GM23338 (cell line): ENCODE measurements around the gene TNFRSF1A. TPM values are rescaled to one million over a fixed set of nuclear protein-coding genes. Genes with fewer than 3 reads are reported as not detected.

Source experiments
- ATAC-seq: fragments of 200-7000 bp; cut with Tn5 transposase; 3 replicates; pipeline ENCODE4 v1.9.1; 2020
- DNase-seq: peaks from one replicate; pipeline ENCODE4 v3.0.0-alpha.2; 2015; ENCODE audit warnings: low spot score
- H2AFZ ChIP-seq: fragments of 200-600 bp; sonication (generic); 2 replicates; pipeline ENCODE4 v1.8.0; 2016; ENCODE audit warnings: antibody characterized with exemption, mild to moderate bottlenecking, moderate library complexity
- H3F3A ChIP-seq: fragments of 200-600 bp; sonication (generic); replicated peaks from 2 replicates; pipeline ENCODE4 v1.8.0; 2017; ENCODE audit warnings: antibody characterized with exemption, mixed run types, low read depth
- H3K27ac ChIP-seq: fragments of 200-600 bp; sonication (generic); 2 replicates; pipeline ENCODE4 v1.6.1; 2016; ENCODE audit warnings: low read depth
- H3K27me3 ChIP-seq: fragments of 200-600 bp; sonication (generic); 2 replicates; pipeline ENCODE4 v1.8.0; 2016; ENCODE audit warnings: mild to moderate bottlenecking, mixed run types, moderate library complexity; ENCODE audit not compliant: insufficient read depth
- H3K36me3 ChIP-seq: fragments of 200-600 bp; sonication (generic); 2 replicates; pipeline ENCODE4 v1.8.0; 2016; ENCODE audit warnings: mild to moderate bottlenecking; ENCODE audit not compliant: insufficient read depth
- H3K4me1 ChIP-seq: fragments of 200-600 bp; sonication (generic); 2 replicates; pipeline ENCODE4 v1.8.0; 2016; ENCODE audit warnings: mild to moderate bottlenecking, moderate library complexity; ENCODE audit not compliant: insufficient read depth
- H3K4me2 ChIP-seq: fragments of 200-600 bp; sonication (generic); 2 replicates; pipeline ENCODE4 v1.7.1; 2017; ENCODE audit warnings: mixed run types
- H3K4me3 ChIP-seq: fragments of 200-600 bp; sonication (generic); 2 replicates; pipeline ENCODE4 v1.6.1; 2016; ENCODE audit warnings: mixed run types
- H3K79me2 ChIP-seq: fragments of 200-600 bp; sonication (generic); replicated peaks from 2 replicates; pipeline ENCODE4 v1.8.0; 2017; ENCODE audit warnings: mild to moderate bottlenecking; ENCODE audit not compliant: insufficient read depth
- H3K9me2 ChIP-seq: fragments of 200-600 bp; sonication (generic); 2 replicates; pipeline ENCODE4 v1.8.0; 2017; ENCODE audit not compliant: insufficient read depth
- H4K20me1 ChIP-seq: fragments of 200-600 bp; sonication (generic); replicated peaks from 2 replicates; pipeline ENCODE4 v1.8.0; 2017; ENCODE audit warnings: mild to moderate bottlenecking; ENCODE audit not compliant: insufficient read depth
- H3K27ac Mint-ChIP-seq: 2 replicates; pipeline ENCODE4 v1.8.0; 2020; ENCODE audit warnings: inconsistent platforms, mild to moderate bottlenecking, moderate library complexity, mixed read lengths
- H3K27me3 Mint-ChIP-seq: 3 replicates; pipeline ENCODE4 v1.8.0; 2022; ENCODE audit warnings: low read depth, mild to moderate bottlenecking, moderate library complexity, mixed read lengths, inconsistent platforms; ENCODE audit not compliant: insufficient read depth, poor library complexity
- H3K36me3 Mint-ChIP-seq: 3 replicates; pipeline ENCODE4 v1.8.0; 2021; ENCODE audit warnings: low read depth, mild to moderate bottlenecking, inconsistent platforms, moderate library complexity, mixed read lengths
- H3K4me1 Mint-ChIP-seq: 3 replicates; pipeline ENCODE4 v1.8.0; 2020; ENCODE audit warnings: mild to moderate bottlenecking, inconsistent platforms, mixed read lengths
- H3K4me3 Mint-ChIP-seq: 3 replicates; pipeline ENCODE4 v1.8.0; 2021; ENCODE audit warnings: moderate library complexity, mild to moderate bottlenecking, inconsistent platforms, mixed read lengths
- H3K9me3 Mint-ChIP-seq: 3 replicates; pipeline ENCODE4 v1.8.0; 2020; ENCODE audit warnings: moderate library complexity, mild to moderate bottlenecking, inconsistent platforms, mixed read lengths
- CREB1 ChIP-seq: fragments of 250-450 bp; sonication (Bioruptor Pico); IDR thresholded peaks from 2 replicates; pipeline ENCODE4 v1.5.0; 2020; ENCODE audit warnings: low read depth, mild to moderate bottlenecking, moderate library complexity
- EZH2 ChIP-seq: fragments of 200-600 bp; sonication (generic); IDR thresholded peaks from one replicate; pipeline ENCODE4 v1.8.0; 2017; ENCODE audit warnings: antibody characterized with exemption, mild to moderate bottlenecking, low read depth; ENCODE audit not compliant: unreplicated experiment
- EZH2phosphoT487 ChIP-seq: fragments of 200-600 bp; sonication (generic); IDR thresholded peaks from one replicate; pipeline ENCODE4 v1.8.1; 2018; ENCODE audit warnings: antibody characterized with exemption; ENCODE audit not compliant: unreplicated experiment
- JUNB ChIP-seq: IDR thresholded peaks from one replicate; pipeline ENCODE4 v1.6.1; 2016; ENCODE audit warnings: antibody characterized with exemption; ENCODE audit not compliant: unreplicated experiment
- NANOG ChIP-seq: IDR thresholded peaks from 2 replicates; pipeline ENCODE4 v1.6.1; 2016; ENCODE audit warnings: antibody characterized with exemption, borderline replicate concordance
- POLR2AphosphoS5 ChIP-seq: IDR thresholded peaks from 2 replicates; pipeline ENCODE4 v1.6.1; 2016; ENCODE audit warnings: antibody characterized with exemption, low read depth
- ZNF114 ChIP-seq: fragments of 250-450 bp; sonication (Bioruptor Pico); IDR thresholded peaks from 2 replicates; pipeline ENCODE4 v1.5.0; 2020; ENCODE audit warnings: mild to moderate bottlenecking, moderate library complexity
- ZNF331 ChIP-seq: fragments of 250-450 bp; sonication (Bioruptor Pico); IDR thresholded peaks from 2 replicates; pipeline ENCODE4 v1.5.0; 2020; ENCODE audit warnings: low read depth, mild to moderate bottlenecking, moderate library complexity
- polyA plus RNA-seq: library from polyadenylated mRNA; unstranded; fragments of >200 nt; fragmentation: Nextera tagmentation; extraction: Ambion mirVana; gene quantifications from 2 replicates; pipeline ENCODE4 v1.2.1, GENCODE V29; 2016
- total RNA-seq: library from RNA; depleted of rRNA; stranded (reverse); fragments of >200 nt; shearing (Covaris generic); gene quantifications from 2 replicates; pipeline ENCODE4 v1.2.3, GENCODE V29; 2014
- TF ChIP-seq, protein P1 (sequence below): IDR thresholded peaks from one replicate; pipeline ENCODE4 v1.6.1; 2018; ENCODE audit warnings: antibody characterized with exemption; ENCODE audit not compliant: unreplicated experiment
- TF ChIP-seq, protein P2 (sequence below), 2 experiments: fragments of 200-600 bp in 1 of 2; sonication (generic) in 1 of 2; conservative IDR thresholded peaks; 2 replicates each; pipeline versions ENCODE4 v1.5.1 to v1.6.1; 2016 to 2017; ENCODE audit warnings: antibody characterized with exemption in 2 of 2, low read depth in 2 of 2, mild to moderate bottlenecking in 2 of 2, moderate library complexity in 1 of 2
- TF ChIP-seq, protein P3 (sequence below): IDR thresholded peaks from 2 replicates; pipeline ENCODE4 v1.6.1; 2016; ENCODE audit warnings: antibody characterized with exemption

TNFRSF1A gene
- total and polyA plus RNA-seq, 2 experiments from 2014 or later, result 24.3 to 43.4 TPM

DNA sequence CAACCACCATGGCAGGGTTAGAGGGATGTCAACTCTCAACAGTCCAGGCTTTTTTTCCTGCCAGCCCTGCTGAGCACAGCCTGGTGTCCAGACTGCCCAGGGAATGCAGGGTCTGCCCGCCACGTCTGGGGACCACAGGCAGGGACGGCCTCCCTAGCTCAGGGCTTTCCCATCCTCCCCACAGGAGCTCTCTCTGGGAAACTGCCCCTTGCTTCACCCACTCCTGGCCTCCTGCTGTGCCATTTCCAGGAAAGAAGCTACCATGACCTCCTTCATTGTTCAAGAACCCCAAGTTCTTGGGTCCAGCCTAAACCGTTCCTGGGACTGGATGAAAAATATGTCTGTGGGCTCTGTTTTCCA is 28.7 kb upstream of the TNFRSF1A start (continued):
- TF ChIP-seq, protein P1, sequence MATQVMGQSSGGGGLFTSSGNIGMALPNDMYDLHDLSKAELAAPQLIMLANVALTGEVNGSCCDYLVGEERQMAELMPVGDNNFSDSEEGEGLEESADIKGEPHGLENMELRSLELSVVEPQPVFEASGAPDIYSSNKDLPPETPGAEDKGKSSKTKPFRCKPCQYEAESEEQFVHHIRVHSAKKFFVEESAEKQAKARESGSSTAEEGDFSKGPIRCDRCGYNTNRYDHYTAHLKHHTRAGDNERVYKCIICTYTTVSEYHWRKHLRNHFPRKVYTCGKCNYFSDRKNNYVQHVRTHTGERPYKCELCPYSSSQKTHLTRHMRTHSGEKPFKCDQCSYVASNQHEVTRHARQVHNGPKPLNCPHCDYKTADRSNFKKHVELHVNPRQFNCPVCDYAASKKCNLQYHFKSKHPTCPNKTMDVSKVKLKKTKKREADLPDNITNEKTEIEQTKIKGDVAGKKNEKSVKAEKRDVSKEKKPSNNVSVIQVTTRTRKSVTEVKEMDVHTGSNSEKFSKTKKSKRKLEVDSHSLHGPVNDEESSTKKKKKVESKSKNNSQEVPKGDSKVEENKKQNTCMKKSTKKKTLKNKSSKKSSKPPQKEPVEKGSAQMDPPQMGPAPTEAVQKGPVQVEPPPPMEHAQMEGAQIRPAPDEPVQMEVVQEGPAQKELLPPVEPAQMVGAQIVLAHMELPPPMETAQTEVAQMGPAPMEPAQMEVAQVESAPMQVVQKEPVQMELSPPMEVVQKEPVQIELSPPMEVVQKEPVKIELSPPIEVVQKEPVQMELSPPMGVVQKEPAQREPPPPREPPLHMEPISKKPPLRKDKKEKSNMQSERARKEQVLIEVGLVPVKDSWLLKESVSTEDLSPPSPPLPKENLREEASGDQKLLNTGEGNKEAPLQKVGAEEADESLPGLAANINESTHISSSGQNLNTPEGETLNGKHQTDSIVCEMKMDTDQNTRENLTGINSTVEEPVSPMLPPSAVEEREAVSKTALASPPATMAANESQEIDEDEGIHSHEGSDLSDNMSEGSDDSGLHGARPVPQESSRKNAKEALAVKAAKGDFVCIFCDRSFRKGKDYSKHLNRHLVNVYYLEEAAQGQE, result no peak
- TF ChIP-seq ZNF331 (CRISPR knock-in tag) (no peak), EZH2phosphoT487 (no peak), JUNB (no peak)
- TF ChIP-seq, protein P2, sequence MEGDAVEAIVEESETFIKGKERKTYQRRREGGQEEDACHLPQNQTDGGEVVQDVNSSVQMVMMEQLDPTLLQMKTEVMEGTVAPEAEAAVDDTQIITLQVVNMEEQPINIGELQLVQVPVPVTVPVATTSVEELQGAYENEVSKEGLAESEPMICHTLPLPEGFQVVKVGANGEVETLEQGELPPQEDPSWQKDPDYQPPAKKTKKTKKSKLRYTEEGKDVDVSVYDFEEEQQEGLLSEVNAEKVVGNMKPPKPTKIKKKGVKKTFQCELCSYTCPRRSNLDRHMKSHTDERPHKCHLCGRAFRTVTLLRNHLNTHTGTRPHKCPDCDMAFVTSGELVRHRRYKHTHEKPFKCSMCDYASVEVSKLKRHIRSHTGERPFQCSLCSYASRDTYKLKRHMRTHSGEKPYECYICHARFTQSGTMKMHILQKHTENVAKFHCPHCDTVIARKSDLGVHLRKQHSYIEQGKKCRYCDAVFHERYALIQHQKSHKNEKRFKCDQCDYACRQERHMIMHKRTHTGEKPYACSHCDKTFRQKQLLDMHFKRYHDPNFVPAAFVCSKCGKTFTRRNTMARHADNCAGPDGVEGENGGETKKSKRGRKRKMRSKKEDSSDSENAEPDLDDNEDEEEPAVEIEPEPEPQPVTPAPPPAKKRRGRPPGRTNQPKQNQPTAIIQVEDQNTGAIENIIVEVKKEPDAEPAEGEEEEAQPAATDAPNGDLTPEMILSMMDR (conservative IDR thresholded peaks at IDR 0.05; ENCODE audit: low read depth in 2 of 2), result no peak

DNA sequence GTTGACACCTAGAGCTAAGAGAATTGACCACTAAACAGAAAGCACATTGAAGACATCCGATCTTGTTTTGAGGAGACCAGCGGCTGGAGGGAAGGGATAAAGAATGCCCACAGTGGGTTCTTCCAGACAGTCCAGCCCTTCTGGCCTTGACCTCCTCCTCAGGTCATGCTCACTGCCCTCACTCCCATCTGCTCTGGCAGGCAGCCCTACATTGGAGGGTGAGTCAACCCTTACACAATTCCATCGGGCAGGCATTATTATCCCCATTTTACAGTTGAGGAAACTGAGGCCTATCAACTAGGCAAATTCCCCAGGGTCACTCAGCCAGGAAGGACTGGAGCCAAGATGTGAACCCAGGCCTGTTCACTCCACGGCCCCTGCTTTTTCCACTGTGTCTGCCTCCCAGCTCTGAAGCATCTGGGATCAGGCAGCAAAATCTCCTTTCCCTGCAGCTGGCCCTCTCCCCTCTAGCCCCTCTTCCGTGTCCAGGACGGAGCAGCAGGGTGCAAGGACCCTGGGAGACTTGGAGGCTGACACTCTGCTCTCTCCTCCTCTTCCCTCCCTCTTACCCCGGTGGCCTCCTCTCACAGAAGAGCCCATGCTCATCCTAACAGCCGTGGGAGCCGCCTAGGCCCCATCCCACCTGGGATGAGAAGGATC is 28.2 kb upstream of the TNFRSF1A start:
- peak overlapping the region; percentile 79 for H3K27ac Mint-ChIP-seq
- TF ChIP-seq, protein P3, sequence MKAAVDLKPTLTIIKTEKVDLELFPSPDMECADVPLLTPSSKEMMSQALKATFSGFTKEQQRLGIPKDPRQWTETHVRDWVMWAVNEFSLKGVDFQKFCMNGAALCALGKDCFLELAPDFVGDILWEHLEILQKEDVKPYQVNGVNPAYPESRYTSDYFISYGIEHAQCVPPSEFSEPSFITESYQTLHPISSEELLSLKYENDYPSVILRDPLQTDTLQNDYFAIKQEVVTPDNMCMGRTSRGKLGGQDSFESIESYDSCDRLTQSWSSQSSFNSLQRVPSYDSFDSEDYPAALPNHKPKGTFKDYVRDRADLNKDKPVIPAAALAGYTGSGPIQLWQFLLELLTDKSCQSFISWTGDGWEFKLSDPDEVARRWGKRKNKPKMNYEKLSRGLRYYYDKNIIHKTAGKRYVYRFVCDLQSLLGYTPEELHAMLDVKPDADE, result no peak
- no peak for TF ChIP-seq ZNF114 (CRISPR knock-in tag)
- no peak for TF ChIP-seq POLR2AphosphoS5
- no peak for TF ChIP-seq CREB1 (CRISPR knock-in tag)
- TF ChIP-seq NANOG, result no peak
- TF ChIP-seq, protein P1, result no peak
- no peak for TF ChIP-seq JUNB
- TF ChIP-seq EZH2, result no peak

More for the DNA sequence above, 28.2 kb upstream of the TNFRSF1A start:
- peaks cover 33% of the 10 kb centered on the region for H3F3A ChIP-seq
- H4K20me1 ChIP-seq, result peaks cover 18% of the 10 kb centered on the region
- H3K4me1 Mint-ChIP-seq, result peaks cover 65% of the 10 kb centered on the region
- no peaks in the 10 kb centered on the region for H3K9me2 ChIP-seq
- no peaks in the 10 kb centered on the region for H3K36me3 ChIP-seq
- H3K27me3 ChIP-seq, result no peaks in the 10 kb centered on the region
- H3K79me2 ChIP-seq, result peaks cover 95% of the 10 kb centered on the region
- no peaks in the 10 kb centered on the region for H3K9me3 Mint-ChIP-seq
- H3K27ac ChIP-seq, result peak overlapping the region; percentile 94
- H3K4me3 Mint-ChIP-seq, result peak overlapping the region; percentile 20; the same call in 1 of the 3 replicates
- no peak overlapping the region for H2AFZ ChIP-seq
- H3K36me3 Mint-ChIP-seq, result peaks cover 58% of the 10 kb centered on the region
- DNase-seq (no peak), ATAC-seq (no peak)
- H3K4me1 ChIP-seq, result peaks cover 47% of the 10 kb centered on the region
- peak overlapping the region; percentile 33; the same call in 1 of the 2 replicates for H3K4me3 ChIP-seq
- peak overlapping the region; percentile 76 for H3K4me2 ChIP-seq
- peaks cover 11% of the 10 kb centered on the region for H3K27me3 Mint-ChIP-seq
